HG02623 (cell line): Measurements from ENCODE around the gene LRRC75A.
"Not testable (repeated sequence)": the region's sequence is repeated elsewhere in the genome, so short reads cannot be mapped to it uniquely, and the experiment has no call there.

ENCODE experiments used
- ATAC-seq: cut with Tn5 transposase; IDR thresholded peaks from one replicate; pipeline ENCODE4 v1.9.1; 2021; ENCODE audit warnings: moderate library complexity; ENCODE audit not compliant: unreplicated experiment

Gene LRRC75A

GRCh38 chr17:16491703-16492612 is at the start of gene LRRC75A:
Gene LRRC75A (minus strand): TSS chr17:16492193. CDS start chr17:16491990, 203 bp downstream.
- no peak for ATAC-seq

- ATAC-seq: no peak
Observed at GRCh38 chr17:16537130-16537458, 45.1 kb upstream of the LRRC75A start.

- ATAC-seq: no peak
Observed at GRCh38 chr17:16534236-16534635, 42.2 kb upstream of the LRRC75A start.

- no peak for ATAC-seq
Observed at GRCh38 chr17:16529906-16530305, 37.9 kb upstream of the LRRC75A start.

- ATAC-seq: no peak
Observed at GRCh38 chr17:16527298-16527697, 35.3 kb upstream of the LRRC75A start.

- not testable (repeated sequence) for ATAC-seq
Observed at GRCh38 chr17:16525556-16525955, 33.6 kb upstream of the LRRC75A start.

GRCh38 chr17:16521070-16521727 is 29.2 kb upstream of the LRRC75A start:
- ATAC-seq: no peak

- ATAC-seq: no peak
Observed at GRCh38 chr17:16519021-16519420, 27.0 kb upstream of the LRRC75A start.

GRCh38 chr17:16517477-16517876 is 25.5 kb upstream of the LRRC75A start:
- ATAC-seq: no peak

- no peak for ATAC-seq
Observed at GRCh38 chr17:16516594-16517051, 24.6 kb upstream of the LRRC75A start.

GRCh38 chr17:16515933-16516332 is 23.9 kb upstream of the LRRC75A start:
- no peak for ATAC-seq

GRCh38 chr17:16513873-16514272 is 21.9 kb upstream of the LRRC75A start:
- ATAC-seq: no peak

GRCh38 chr17:16512011-16512410 is 20.0 kb upstream of the LRRC75A start:
- ATAC-seq: no peak

GRCh38 chr17:16511593-16511992 is 19.6 kb upstream of the LRRC75A start:
- ATAC-seq: no peak

GRCh38 chr17:16507918-16508533 is 16.0 kb upstream of the LRRC75A start:
- ATAC-seq: no peak

GRCh38 chr17:16506188-16506587 is 14.2 kb upstream of the LRRC75A start:
- no peak for ATAC-seq

GRCh38 chr17:16504984-16505383 is 13.0 kb upstream of the LRRC75A start:
- ATAC-seq: no peak

- no peak for ATAC-seq
Observed at GRCh38 chr17:16496820-16497489, 5.0 kb upstream of the LRRC75A start.

GRCh38 chr17:16495980-16496819 is 4.2 kb upstream of the LRRC75A start:
- ATAC-seq: no peak

- ATAC-seq: no peak
Observed at GRCh38 chr17:16495561-16495960, 3.6 kb upstream of the LRRC75A start.
